Natural killer cell (primary cell): ENCODE data around the gene TMEM163. TPM values are rescaled to one million over a fixed set of nuclear protein-coding genes. Genes with fewer than 3 reads are reported as not detected.
A peak's percentile ranks its signal among the peaks of the same experiment; 100 is the strongest.

ENCODE experiments used
- ATAC-seq, 3 donors: fragments of 150-1000 bp in 2 of 3; fragments of 200-7000 bp in 1 of 3; cut with Tn5 transposase; 1 replicate in 1 of 3; 2 replicates in 2 of 3; pipeline ENCODE4 v1.10.0; 2021; ENCODE audit warnings: mild to moderate bottlenecking in 2 of 3, moderate library complexity in 2 of 3
- DNase-seq, 2 donors: peaks; one replicate each; pipeline versions ENCODE4 v3.0.0 to v3.0.0-alpha.2; 2013 to 2021; ENCODE audit warnings: mixed read lengths in 1 of 2
- H3K27ac ChIP-seq: one replicate; pipeline ENCODE4 v1.5.1; 2013; ENCODE audit warnings: mild to moderate bottlenecking, low read length
- H3K27me3 ChIP-seq: one replicate; pipeline ENCODE4 v1.6.1; 2013; ENCODE audit warnings: low read length; ENCODE audit not compliant: control insufficient read depth, insufficient read depth
- H3K36me3 ChIP-seq: one replicate; pipeline ENCODE4 v1.6.1; 2013; ENCODE audit warnings: low read length; ENCODE audit not compliant: control insufficient read depth, insufficient read depth
- H3K4me1 ChIP-seq: one replicate; pipeline ENCODE4 v1.6.1; 2013; ENCODE audit warnings: low read length; ENCODE audit not compliant: control insufficient read depth, insufficient read depth
- H3K4me3 ChIP-seq: one replicate; pipeline ENCODE4 v1.5.1; 2013; ENCODE audit warnings: low read length
- H3K9me3 ChIP-seq: one replicate; pipeline ENCODE4 v1.6.1; 2013; ENCODE audit warnings: low read length; ENCODE audit not compliant: control insufficient read depth, insufficient read depth
- H3K27ac Mint-ChIP-seq, 2 donors: one replicate each; pipeline ENCODE4 v1.8.0; 2022; ENCODE audit warnings: mild to moderate bottlenecking in 2 of 2, mixed read lengths in 2 of 2, moderate library complexity in 1 of 2
- H3K27me3 Mint-ChIP-seq, 2 donors: one replicate each; pipeline ENCODE4 v1.8.0; 2022; ENCODE audit warnings: low read depth in 2 of 2, mixed read lengths in 2 of 2
- H3K36me3 Mint-ChIP-seq: one replicate; pipeline ENCODE4 v1.8.0; 2022; ENCODE audit warnings: mixed read lengths
- H3K4me1 Mint-ChIP-seq, 2 donors: one replicate each; pipeline ENCODE4 v1.8.0; 2022; ENCODE audit warnings: mixed read lengths in 2 of 2
- H3K4me3 Mint-ChIP-seq: one replicate; pipeline ENCODE4 v1.8.0; 2022; ENCODE audit warnings: mild to moderate bottlenecking, moderate library complexity, mixed read lengths
- H3K9me3 Mint-ChIP-seq, 2 donors: one replicate each; pipeline ENCODE4 v1.8.0; 2022; ENCODE audit warnings: mixed read lengths in 2 of 2
- CTCF ChIP-seq: fragments of 200-600 bp; IDR thresholded peaks from one replicate; pipeline ENCODE4 v1.8.0; 2022; ENCODE audit warnings: antibody characterized with exemption
- WGBS: methylation state at CpG from one replicate; pipeline ENCODE4 v1.1.7; 2013; ENCODE audit warnings: missing lambda C conversion rate; ENCODE audit not compliant: insufficient coverage; 5-methylcytosine and 5-hydroxymethylcytosine counted together
- intact Hi-C: fragments of 100-400 bp; cut with micrococcal nuclease; formaldehyde crosslinking; loops from one replicate; pipeline ENCODE4 v1.14.2; 2022
- total RNA-seq, 4 donors: library from RNA; stranded (reverse); fragments of 120-200 nt in 1 of 4; gene quantifications; one replicate each; pipeline versions ENCODE4 v1.2.3 to v1.2.4, GENCODE V29; 2013 to 2022

TMEM163 gene
- total RNA-seq, 3 donors from 2014 or later (not counting 1 experiment from before 2014, with no cell fraction given): 6.8 to 11.6 (median 10.3) TPM

GRCh38 chr2:134416018-134416417, 302.8 kb downstream of the TMEM163 start:
- Mint-ChIP-seq H3K4me1 (peaks cover 13 to 14% of the 10 kb centered on the region in 2 donors), H3K9me3 (no peaks in the 10 kb centered on the region), H3K27me3 (no peaks in the 10 kb centered on the region), H3K4me3 (no peak overlapping the region), H3K27ac (no peak overlapping the region), H3K36me3 (no peaks in the 10 kb centered on the region)
- Histone ChIP-seq H3K9me3 (no peaks in the 10 kb centered on the region), H3K4me1 (peaks cover 18% of the 10 kb centered on the region), H3K27me3 (no peaks in the 10 kb centered on the region), H3K27ac (no peak overlapping the region), H3K36me3 (peaks cover 28% of the 10 kb centered on the region), H3K4me3 (no peak overlapping the region)
- no peak for TF ChIP-seq CTCF
- DNase-seq (no peak), ATAC-seq (no peak)
- WGBS: 97% methylated on average over 2 of the region's 2 CpGs
- intact Hi-C loops: loop anchor here (10.0 kb wide), 1 partner anchor 171 kb away; no protein-coding TSS in a partner anchor

DNA sequence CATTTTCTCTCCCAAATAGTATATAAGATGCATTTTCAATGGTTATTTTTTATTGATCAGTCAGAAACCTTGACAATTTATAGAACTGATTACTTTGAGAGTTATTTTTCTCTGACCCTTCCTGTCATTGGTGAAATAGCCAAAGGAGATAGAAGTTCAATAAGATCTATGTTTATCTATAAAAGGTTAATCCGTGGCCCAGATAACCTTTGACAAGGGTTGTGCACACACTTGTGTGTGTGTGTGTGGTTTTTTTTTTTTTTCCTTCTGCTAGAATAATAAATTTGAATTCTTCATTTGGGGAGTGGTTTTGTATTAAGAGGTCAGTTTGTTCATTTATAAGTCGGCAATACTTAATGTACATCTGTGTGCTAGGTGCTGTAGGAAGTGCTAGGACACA, 304.9 kb downstream of the TMEM163 start:
- Histone ChIP-seq H3K9me3 (no peaks in the 10 kb centered on the region), H3K36me3 (peaks cover 20% of the 10 kb centered on the region), H3K4me3 (no peak overlapping the region), H3K4me1 (peaks cover 24% of the 10 kb centered on the region), H3K27me3 (no peaks in the 10 kb centered on the region), H3K27ac (no peak overlapping the region)
- 71% methylated on average over 2 of the region's 2 CpGs for WGBS
- intact Hi-C loops: loop anchor here (2.0 to 10.0 kb wide), 2 partner anchors 169 to 527 kb away; no protein-coding TSS in a partner anchor
- ATAC-seq (no peak), DNase-seq (no peak)
- Mint-ChIP-seq H3K27ac (peak overlapping the region in 1 of 2 donors; percentile 18), H3K27me3 (no peaks in the 10 kb centered on the region), H3K36me3 (no peaks in the 10 kb centered on the region), H3K9me3 (no peaks in the 10 kb centered on the region), H3K4me3 (no peak overlapping the region), H3K4me1 (peaks cover 32 to 35% of the 10 kb centered on the region in 2 donors)
- TF ChIP-seq CTCF: no peak

- ATAC-seq (no peak), DNase-seq (no peak)
- WGBS: 68% methylated on average over 1 of the region's 1 CpG
- H3K4me3 ChIP-seq: no peak overlapping the region
- intact Hi-C loops: loop anchor here (2.0 to 10.0 kb wide), 2 partner anchors 169 to 527 kb away; no protein-coding TSS in a partner anchor
- Mint-ChIP-seq H3K9me3 (no peaks in the 10 kb centered on the region), H3K27ac (no peak overlapping the region), H3K36me3 (no peaks in the 10 kb centered on the region), H3K4me1 (peaks cover 37 to 40% of the 10 kb centered on the region in 2 donors), H3K4me3 (no peak overlapping the region), H3K27me3 (no peaks in the 10 kb centered on the region)
- peaks cover 15% of the 10 kb centered on the region for H3K36me3 ChIP-seq
- TF ChIP-seq CTCF: no peak
- no peaks in the 10 kb centered on the region for H3K27me3 ChIP-seq
- no peaks in the 10 kb centered on the region for H3K9me3 ChIP-seq
- H3K4me1 ChIP-seq: peaks cover 26% of the 10 kb centered on the region
- no peak overlapping the region for H3K27ac ChIP-seq
Measured at GRCh38 chr2:134413430-134413829, 305.4 kb downstream of the TMEM163 start.

DNA sequence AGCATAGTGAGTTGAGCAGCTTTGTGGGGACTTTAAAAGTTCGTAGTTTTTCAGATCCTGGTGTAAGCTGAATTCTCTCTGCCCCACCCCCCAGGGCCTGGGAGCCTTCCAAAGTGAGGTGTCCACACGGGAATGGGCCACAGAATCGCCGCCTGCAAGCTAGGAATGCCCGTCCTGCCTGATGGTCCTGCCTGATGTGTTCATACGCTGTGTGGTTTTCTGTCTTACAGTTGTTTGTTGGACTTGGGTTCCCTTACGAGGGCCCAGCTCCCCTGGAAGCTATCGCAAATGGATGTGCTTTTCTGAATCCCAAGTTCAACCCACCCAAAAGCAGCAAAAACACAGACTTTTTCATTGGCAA, 306.2 kb downstream of the TMEM163 start:
- Histone ChIP-seq H3K4me1 (peaks cover 28% of the 10 kb centered on the region), H3K27ac (no peak overlapping the region), H3K9me3 (no peaks in the 10 kb centered on the region), H3K36me3 (peaks cover 14% of the 10 kb centered on the region), H3K4me3 (no peak overlapping the region), H3K27me3 (no peaks in the 10 kb centered on the region)
- WGBS: 97% methylated on average over 8 of the region's 8 CpGs
- Mint-ChIP-seq H3K4me1 (peaks cover 45 to 46% of the 10 kb centered on the region in 2 donors), H3K4me3 (no peak overlapping the region), H3K27ac (no peak overlapping the region), H3K27me3 (no peaks in the 10 kb centered on the region), H3K36me3 (no peaks in the 10 kb centered on the region), H3K9me3 (no peaks in the 10 kb centered on the region)
- DNase-seq (no peak), ATAC-seq (no peak)
- TF ChIP-seq CTCF: no peak
- intact Hi-C loops: loop anchor here (1.0 to 10.0 kb wide), 3 partner anchors 168 to 526 kb away; no protein-coding TSS in a partner anchor
